Prostate gland (tissue), 2 donors: ENCODE measurements around the gene KLC4. TPM values are rescaled to one million over a fixed set of nuclear protein-coding genes. Genes with fewer than 3 reads are reported as not detected.
A peak's percentile ranks its signal among the peaks of the same experiment; 100 is the strongest.

ENCODE experiments used
- DNase-seq: peaks from one replicate; pipeline ENCODE4 v3.0.0-alpha.2; 2019; ENCODE audit warnings: low spot score
- H3K27ac ChIP-seq, 2 donors: fragments of 200-600 bp; sonication (generic); 2 replicates each; pipeline ENCODE4 v1.5.1; 2017 to 2019
- H3K27me3 ChIP-seq: fragments of 200-600 bp; sonication (generic); replicated peaks from 2 replicates; pipeline ENCODE4 v1.5.1; 2019; ENCODE audit not compliant: insufficient read depth
- H3K36me3 ChIP-seq, 2 donors: fragments of 200-600 bp; sonication (generic); 1 replicate in 1 of 2; 2 replicates in 1 of 2; pipeline versions ENCODE4 v1.5.1 to v1.8.1; 2017 to 2019
- H3K4me1 ChIP-seq: fragments of 200-600 bp; sonication (generic); replicated peaks from 2 replicates; pipeline ENCODE4 v1.5.1; 2019
- H3K4me3 ChIP-seq, 2 donors: fragments of 200-600 bp; sonication (generic); 2 replicates each; pipeline ENCODE4 v1.5.1; 2017 to 2019
- H3K9me3 ChIP-seq: fragments of 200-600 bp; sonication (generic); 2 replicates; pipeline ENCODE4 v1.5.1; 2017
- CTCF ChIP-seq, 4 experiments: fragments of 200-600 bp in 2 of 4; fragments of 450-650 bp in 2 of 4; sonication (generic) in 2 of 4; IDR thresholded peaks; 1 replicate in 3 of 4; 2 replicates in 1 of 4; pipeline ENCODE4 v1.5.1; 2016 to 2019; ENCODE audit warnings: antibody characterized with exemption in 4 of 4, mild to moderate bottlenecking in 2 of 4, moderate library complexity in 2 of 4
- POLR2A ChIP-seq: fragments of 450-650 bp; IDR thresholded peaks from one replicate; pipeline ENCODE4 v1.6.1; 2016; ENCODE audit warnings: antibody characterized with exemption, mild to moderate bottlenecking
- POLR2AphosphoS5 ChIP-seq: sonication (generic); formaldehyde crosslinking; IDR thresholded peaks from one replicate; pipeline ENCODE4 v1.6.1; 2017; ENCODE audit warnings: antibody characterized with exemption
- WGBS: methylation state at CpG from one replicate; pipeline ENCODE4 v1.1.5; 2018; 5-methylcytosine and 5-hydroxymethylcytosine counted together
- intact Hi-C: fragments of 100-400 bp; cut with DNase I; formaldehyde crosslinking; loops from one replicate; pipeline ENCODE4 v1.14.2; 2022
- total RNA-seq, 2 donors: library from RNA; depleted of rRNA; stranded (reverse); fragments of >200 nt; gene quantifications; one replicate each; pipeline ENCODE4 v1.1.0, GENCODE V29; 2016

The KLC4 gene
- total RNA-seq, 2 donors from 2014 or later: 27.3 to 41.2 TPM

GRCh38 chr6:43019152-43019551 lies 40.3 kb upstream of the KLC4 start:
- H3K36me3 ChIP-seq: peaks cover 2 to 15% of the 10 kb centered on the region in 2 donors
- no peak overlapping the region for H3K4me3 ChIP-seq
- H3K9me3 ChIP-seq: no peaks in the 10 kb centered on the region
- no peaks in the 10 kb centered on the region for H3K27me3 ChIP-seq
- peaks cover 8% of the 10 kb centered on the region for H3K4me1 ChIP-seq
- TF ChIP-seq POLR2A (no peak), POLR2AphosphoS5 (no peak), CTCF (IDR thresholded peaks at IDR 0.05) (no peak)
- 87% methylated on average over 2 of the region's 2 CpGs for WGBS
- intact Hi-C loops: loop anchor here (10.0 kb wide), 1 partner anchor 46 kb away; no protein-coding TSS in a partner anchor
- DNase-seq: no peak
- H3K27ac ChIP-seq: no peak overlapping the region

- H3K4me3 ChIP-seq: no peak overlapping the region
- H3K9me3 ChIP-seq: no peaks in the 10 kb centered on the region
- DNase-seq: no peak
- no peak for TF ChIP-seq POLR2A
- no peak for TF ChIP-seq CTCF (IDR thresholded peaks at IDR 0.05)
- no peak for TF ChIP-seq POLR2AphosphoS5
- peak overlapping the region in 1 of 2 donors; percentile 83 for H3K27ac ChIP-seq
- 89% methylated on average over 3 of the region's 3 CpGs for WGBS
- intact Hi-C loops: no loop called here
- peaks cover 2 to 18% of the 10 kb centered on the region in 2 donors for H3K36me3 ChIP-seq
- H3K4me1 ChIP-seq: peaks cover 8% of the 10 kb centered on the region
- no peaks in the 10 kb centered on the region for H3K27me3 ChIP-seq
Observed at GRCh38 chr6:43020052-43020705, 39.3 kb upstream of the KLC4 start.

GRCh38 chr6:43020847-43021246 lies 38.6 kb upstream of the KLC4 start:
- peaks cover 7% of the 10 kb centered on the region for H3K4me1 ChIP-seq
- intact Hi-C loops: no loop called here
- H3K9me3 ChIP-seq: no peaks in the 10 kb centered on the region
- H3K36me3 ChIP-seq: peaks cover 2 to 25% of the 10 kb centered on the region in 2 donors
- 46% methylated on average over 5 of the region's 5 CpGs for WGBS
- H3K27ac ChIP-seq: peak overlapping the region; percentile 83 to 84
- H3K4me3 ChIP-seq: peak overlapping the region; percentile 85 to 88
- TF ChIP-seq CTCF (IDR thresholded peaks at IDR 0.05) (no peak), POLR2AphosphoS5 (no peak), POLR2A (no peak)
- DNase-seq: no peak
- H3K27me3 ChIP-seq: no peaks in the 10 kb centered on the region

- H3K27me3 ChIP-seq: no peaks in the 10 kb centered on the region
- intact Hi-C loops: no loop called here
- peak; percentile 65 for DNase-seq
- peaks cover 1% of the 10 kb centered on the region for H3K4me1 ChIP-seq
- H3K9me3 ChIP-seq: no peaks in the 10 kb centered on the region
- peak within 1 kb of the TSS; percentile 85 to 88 for H3K4me3 ChIP-seq
- peak within 1 kb of the TSS; percentile 83 to 84 for H3K27ac ChIP-seq
- TF ChIP-seq POLR2A: no peak
- TF ChIP-seq POLR2AphosphoS5: peak; percentile 73
- no peak for TF ChIP-seq CTCF (IDR thresholded peaks at IDR 0.05)
- WGBS: 2% methylated on average over 46 of the region's 56 CpGs
- peaks cover 2 to 28% of the 10 kb centered on the region in 2 donors for H3K36me3 ChIP-seq
Observed at GRCh38 chr6:43021270-43022047, 38.0 kb upstream of the KLC4 start, which contains the start of gene RRP36. Gene RRP36 (plus strand): TSS chr6:43021623. CDS start chr6:43021655, 32 bp downstream.
